Left colon (tissue), 2 donors: ENCODE results near the gene BFSP2. TPM values are rescaled to one million over a fixed set of nuclear protein-coding genes. Genes with fewer than 3 reads are reported as not detected.

Source experiments
- ATAC-seq: fragments of 200-7000 bp; cut with Tn5 transposase; one replicate; pipeline ENCODE4 v1.9.1; 2020; ENCODE audit warnings: mild to moderate bottlenecking, moderate library complexity
- DNase-seq, 2 donors: peaks; one replicate each; pipeline ENCODE4 v3.0.0-alpha.2; 2020
- intact Hi-C, 2 donors: fragments of 100-400 bp; cut with DNase I in 1 of 2; cut with micrococcal nuclease in 1 of 2; formaldehyde crosslinking; loops; one replicate each; pipeline versions ENCODE4 v1.11.2 to v1.14.0; 2022; cut with DNase I, micrococcal nuclease
- total RNA-seq, 2 donors: library from RNA; stranded (reverse); fragmentation: NEBNext Ultra II Directional; extraction: Animal tissue kit (Norgen Biotek cat#: 25700); gene quantifications; one replicate each; pipeline ENCODE4 v1.2.1, GENCODE V29; 2021
- donor health status: DM: no; HTN: no; CAD: no.
- donor health status: DM: yes; HTN: yes; CAD: no.

BFSP2 gene
- total RNA-seq, 2 donors from 2014 or later = not detected

DNA sequence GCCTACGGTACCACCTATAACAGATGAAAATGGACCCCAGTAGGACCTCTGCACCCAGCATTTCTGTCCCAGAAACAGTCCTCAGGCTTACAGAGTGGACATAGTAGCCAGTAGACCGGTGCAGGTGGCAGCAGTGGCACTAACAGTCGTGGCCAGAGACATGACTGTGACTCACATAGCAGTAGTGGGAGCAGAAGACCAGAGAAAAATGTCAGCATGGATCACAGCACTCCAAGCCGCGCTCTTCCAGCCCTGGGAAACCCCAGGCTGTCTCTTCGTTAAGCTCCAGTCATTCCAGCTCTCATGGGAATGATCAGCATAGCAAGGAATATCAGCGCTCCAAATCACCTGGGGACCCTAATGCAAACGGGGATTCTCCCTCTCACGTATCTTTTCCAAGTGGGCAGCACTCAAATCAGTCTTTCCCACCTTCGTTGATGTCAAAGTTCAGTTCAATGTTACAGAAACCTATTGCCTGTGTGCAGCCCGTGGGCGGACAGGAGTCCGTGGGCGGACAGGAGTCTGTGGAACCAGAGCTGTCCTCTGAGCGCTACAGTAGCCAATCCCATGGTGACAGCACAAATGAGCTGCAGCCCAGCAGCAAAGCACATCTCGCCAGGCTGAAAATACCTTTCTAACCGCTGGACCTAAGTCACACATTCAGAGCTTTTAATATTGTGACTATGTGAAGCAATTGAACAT is 10.5 kb downstream of the BFSP2 start:
- DNase-seq (no peak), ATAC-seq (no peak)
- intact Hi-C loops = no loop called here

DNA sequence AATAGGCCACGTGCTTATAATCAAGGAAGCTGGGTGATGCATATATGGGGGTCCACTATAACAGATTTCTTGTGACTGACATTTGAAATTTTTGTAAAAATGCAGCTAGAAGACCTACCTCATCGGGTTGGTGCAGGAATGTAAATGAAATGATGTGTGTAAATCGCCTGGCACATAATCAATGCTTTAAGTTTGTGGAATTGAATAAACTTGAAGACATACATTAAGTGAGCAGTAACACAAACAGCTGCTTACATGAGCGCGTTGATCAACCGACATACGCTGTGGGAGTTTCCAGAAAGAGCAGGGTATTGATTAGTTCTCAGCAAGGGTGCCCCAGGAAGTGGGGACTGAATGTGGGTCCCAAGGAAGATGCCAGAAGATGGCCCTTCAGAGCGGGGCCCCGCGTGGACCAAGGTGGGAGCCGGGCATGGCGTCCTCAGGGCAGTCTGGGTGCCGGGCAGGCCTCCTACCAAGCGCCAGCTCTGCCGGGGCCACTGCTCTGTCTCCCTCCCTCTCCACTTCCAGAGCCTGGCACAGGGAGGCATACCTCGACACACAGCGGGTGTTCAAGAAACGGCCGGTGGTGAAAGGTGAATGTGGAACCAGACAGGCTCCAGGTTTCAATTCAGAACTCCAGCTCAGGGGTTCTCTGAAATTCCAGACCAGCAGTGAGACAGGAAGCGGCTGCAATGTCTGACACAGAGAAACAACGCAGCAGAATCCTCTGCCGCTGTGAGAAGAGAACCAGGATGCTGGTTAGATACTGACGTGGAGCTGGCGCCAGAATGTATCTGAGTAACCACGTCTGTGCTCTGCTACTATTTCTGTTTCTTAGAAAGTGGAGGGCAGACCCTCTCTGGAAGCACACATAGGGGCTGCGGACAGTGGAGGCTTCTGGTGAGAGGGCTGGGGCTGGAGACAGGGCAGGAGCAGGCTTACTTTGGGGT is 12.6 kb downstream of the BFSP2 start:
- ATAC-seq = no peak
- DNase-seq = no peak
- intact Hi-C loops = no loop called here

DNA sequence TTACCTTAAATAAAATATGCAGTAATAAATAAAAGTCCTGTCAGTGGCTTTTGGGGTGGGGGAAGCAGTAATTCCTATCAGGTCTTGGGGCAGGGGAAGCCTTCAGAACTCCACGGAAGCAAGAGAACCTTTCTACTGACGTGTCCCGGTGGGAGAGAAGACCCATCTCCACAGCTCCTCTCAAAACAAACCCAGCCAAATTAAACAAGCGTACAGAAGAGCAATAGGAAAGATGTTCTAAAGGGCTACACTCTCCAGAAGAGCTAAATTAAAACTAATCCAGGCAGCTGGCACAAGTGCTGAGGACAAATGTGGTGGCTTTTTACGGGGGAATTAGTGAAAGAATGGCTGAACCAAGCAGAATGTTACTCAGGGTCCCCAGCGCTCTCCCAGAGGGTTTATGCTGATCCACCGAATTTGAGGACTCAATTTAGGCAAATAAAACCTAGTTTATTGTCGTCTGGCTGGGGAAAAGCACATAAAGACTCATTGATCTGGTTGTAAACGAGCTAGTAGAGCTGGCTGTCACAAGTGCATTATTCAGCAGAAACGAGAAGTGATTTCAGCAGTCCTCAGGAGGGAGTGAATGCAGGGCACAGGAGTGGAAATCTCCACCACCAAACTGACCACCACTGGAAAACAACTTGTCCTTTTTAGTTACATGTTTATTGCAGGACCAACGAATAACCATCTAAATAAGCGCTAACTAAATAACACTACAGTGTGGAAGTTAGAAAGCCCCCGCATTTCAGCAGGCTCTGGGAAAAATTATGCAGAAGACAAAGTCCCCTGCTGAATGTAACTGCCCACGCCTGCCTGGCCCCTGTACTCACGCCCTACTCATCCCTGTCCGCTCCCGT is 13.5 kb downstream of the BFSP2 start:
- DNase-seq (no peak), ATAC-seq (peak; percentile 69)
- intact Hi-C loops = no loop called here

DNA sequence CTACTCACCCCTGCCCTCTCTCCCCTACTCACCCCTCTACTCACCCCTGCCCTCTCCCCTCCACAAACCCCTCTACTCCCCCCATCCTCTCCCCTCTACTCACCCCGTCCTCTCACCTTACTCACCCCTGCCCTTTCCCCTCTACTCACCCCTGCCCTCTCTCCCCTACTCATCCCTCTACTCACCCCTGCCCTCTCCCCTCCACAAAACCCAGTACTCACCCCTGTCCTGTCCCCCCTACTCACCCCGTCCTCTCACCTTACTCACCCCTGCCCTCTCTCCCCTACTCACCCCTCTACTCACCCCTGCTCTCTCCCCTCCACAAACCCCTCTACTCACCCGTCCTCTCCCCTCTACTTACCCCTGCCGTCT is 14.2 kb downstream of the BFSP2 start:
- ATAC-seq = no peak
- intact Hi-C loops = no loop called here
- DNase-seq = no peak

DNA sequence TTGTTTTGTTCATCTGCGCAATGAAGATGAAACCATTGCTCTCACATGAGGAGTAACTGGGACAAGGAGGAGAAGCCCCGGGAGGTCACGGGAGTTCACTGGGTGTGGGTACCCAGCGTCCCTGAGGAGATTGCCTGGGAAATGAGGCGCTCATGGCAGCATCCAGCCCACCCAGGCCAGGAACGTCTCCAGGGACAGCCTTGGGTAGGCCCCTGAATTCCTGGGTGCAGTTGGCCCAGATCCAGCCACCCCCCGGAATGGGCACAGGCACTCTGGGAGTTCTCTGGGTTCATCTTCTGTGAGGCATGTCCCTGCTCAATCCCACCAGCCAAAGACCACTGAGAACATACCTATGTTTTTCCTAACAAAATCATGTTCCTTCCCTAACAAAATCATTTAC is 18.5 kb downstream of the BFSP2 start:
- no peak for DNase-seq
- intact Hi-C loops = no loop called here
- no peak for ATAC-seq

DNA sequence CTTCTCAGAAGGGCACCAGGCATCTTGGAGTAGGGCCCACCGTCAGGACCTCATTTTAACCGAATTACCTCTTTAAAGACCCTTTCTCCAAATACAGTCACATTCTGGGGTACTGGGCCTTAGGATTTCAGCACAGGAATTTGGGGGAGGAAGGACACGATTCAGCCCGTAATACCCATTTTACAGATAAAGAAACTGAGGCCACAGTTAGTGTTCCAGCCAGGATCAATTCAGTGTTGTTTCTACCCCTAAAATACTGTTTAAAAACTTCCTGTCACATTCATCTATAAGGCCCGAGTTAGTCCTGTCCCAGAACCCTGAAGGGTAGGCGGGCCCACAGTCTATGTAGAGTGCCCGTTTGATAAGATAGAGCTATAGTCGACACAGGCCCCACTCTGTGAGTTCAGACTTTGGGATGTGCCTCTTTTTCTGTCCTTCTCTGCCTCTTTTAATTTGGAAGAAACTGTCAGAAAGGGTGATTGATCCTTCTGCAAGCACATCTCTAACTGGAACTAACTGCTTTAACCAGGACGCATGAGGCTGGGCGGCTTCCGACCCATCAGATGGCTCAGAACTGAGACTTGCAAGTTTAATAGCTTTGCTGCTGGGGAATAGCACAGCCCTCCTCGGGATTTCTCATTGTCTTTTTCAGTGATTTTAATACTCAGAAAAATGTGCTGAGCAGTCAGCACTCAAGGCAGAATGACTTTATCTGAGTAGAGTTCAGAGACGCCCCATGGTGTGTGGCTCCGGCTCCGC is 19.5 kb downstream of the BFSP2 start:
- ATAC-seq (no peak), DNase-seq (no peak)
- intact Hi-C loops = no loop called here

DNA sequence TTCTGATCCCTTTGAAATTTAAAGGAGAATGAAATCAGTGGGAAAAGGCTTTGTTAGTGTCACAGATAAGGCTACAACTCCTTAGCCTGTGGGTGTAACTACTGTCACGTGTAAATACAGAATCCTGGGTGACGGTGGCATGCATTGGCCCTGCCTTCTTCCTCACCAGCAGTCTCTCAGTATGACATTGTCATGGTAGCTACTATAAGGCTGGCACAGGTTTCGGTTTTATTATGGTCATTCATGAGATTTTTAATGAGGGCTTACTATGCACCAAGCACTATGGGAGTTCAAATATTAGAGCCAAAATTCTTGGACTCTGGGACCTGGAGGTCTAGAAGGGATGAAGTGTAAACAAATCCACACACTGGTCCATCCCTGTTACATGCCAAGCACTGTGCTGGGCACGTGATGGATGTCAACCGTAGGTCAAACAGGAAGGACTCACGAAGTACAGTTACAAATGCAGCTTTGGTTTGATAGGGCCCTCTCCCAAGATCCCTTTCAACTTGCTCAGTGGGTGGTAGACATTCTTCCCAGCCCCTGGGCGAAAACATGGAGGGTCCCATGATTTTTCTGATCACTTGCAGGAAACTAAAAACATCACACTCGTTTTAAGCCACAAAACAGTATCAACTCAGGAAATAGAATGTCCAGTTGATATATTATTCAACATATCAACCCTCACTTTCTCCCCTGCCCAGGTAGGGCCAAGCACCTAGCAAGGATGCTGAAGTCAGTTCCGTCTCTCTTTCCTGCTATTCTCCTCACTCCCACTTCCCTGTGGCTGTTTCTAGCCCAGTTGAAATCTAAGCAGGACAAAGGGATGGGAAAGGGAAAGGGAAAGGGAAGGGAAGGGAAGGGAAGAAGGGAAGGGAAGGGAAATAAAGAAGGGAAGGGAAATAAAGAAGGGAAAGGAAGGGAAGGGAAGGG is 25.3 kb downstream of the BFSP2 start:
- ATAC-seq = peak; percentile 23
- DNase-seq = no peak
- intact Hi-C loops = no loop called here

DNA sequence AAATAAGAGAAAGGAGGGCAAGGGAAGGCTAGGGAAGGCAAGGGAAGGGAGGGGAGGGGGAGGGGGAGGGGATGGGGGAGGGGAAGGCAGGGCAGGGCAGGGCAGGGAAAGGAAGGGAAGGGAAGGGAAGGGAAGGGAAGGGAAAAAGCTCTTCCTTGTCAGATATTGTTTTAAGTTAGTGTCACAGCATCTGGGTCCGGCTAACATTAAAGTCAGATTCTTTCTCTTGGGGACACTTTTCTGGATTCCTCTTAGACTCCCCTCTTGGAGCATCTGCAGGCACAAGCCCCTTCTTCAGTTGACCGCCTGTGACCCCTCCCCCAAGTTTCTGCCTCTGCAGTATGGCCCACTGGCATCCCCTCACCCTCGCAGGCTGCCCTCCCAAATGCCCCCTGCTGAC is 26.0 kb downstream of the BFSP2 start:
- no peak for DNase-seq
- intact Hi-C loops = no loop called here
- no peak for ATAC-seq

DNA sequence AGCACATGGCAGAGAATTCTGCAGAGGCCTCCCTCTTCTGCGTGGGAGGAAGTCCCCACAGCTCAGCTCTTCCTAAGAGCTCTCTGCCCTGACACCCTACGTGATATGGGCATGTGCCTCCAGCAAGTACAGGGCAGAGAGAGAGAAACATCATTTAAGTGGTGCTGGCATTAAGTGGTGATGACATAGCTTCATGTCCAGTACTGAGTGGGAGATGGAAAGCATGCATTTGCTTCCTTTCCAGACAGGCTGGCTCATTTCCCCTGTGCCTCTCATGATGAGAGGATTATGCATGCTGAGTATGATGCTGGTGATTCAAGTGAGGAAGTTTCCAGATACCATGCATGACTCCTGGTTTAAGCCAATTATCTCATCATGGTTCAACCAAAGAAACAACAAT is 26.9 kb downstream of the BFSP2 start:
- no peak for ATAC-seq
- intact Hi-C loops = no loop called here

DNA sequence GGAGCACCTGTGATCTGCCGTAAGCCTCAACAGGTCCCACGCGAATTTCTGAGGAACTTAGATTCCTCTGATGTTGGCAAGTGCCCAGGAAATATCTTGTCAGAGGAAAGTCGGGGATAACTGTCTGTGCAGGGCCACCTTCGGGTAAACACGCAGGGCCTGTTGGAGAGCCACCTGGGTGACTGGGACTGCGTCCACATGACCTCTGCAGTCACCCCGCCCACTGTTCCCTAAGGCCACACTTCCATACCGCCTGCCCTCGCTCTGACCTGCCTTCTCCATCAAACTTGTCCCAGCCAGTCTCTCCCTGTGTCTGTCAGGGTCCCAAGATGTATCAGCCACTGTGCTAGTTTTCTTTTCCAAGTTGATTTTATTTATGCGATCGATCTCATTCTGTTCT is 28.7 kb downstream of the BFSP2 start:
- no peak for ATAC-seq
- DNase-seq = no peak
- intact Hi-C loops = no loop called here

More for the DNA sequence above, 26.9 kb downstream of the BFSP2 start:
- no peak for DNase-seq

DNA sequence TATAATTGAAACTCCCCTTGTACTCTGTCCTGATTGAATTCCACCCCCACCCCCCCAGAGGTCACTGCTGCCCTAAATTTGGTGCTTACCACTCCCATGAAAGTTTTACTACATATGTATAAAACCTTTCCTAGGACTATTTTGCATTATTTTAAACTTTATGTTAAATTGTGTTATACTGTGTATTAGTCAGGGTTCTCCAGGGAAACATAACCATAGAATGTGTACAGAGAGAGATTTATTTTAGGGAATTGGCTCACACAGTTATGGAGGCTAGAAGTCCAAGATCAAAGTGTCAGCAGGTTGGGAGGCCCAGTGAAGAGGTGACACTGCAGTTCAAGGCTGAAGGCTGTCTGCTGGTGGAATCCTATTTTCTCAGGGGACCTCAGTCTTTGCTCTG is 29.2 kb downstream of the BFSP2 start:
- ATAC-seq (no peak), DNase-seq (no peak)
- intact Hi-C loops = no loop called here

DNA sequence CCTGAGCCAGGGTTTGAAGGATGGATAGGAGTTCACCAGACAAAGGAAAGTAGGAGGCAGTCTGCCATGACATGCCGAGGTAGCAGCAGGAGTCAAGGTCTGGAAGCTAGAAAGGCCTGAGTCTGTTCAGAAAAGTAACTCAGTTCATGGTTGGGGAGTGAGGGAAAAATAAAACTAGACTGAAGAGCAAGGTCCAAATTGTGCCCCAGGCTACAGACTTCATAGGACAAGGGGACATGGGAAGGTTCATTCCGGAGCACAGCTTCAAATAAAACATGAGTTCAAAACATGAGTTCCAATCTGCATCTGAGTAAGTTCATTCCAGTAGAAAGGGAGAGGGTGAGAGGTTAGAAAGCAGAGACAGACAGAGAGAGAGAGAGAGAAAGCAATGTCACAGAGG is 39.7 kb downstream of the BFSP2 start:
- ATAC-seq = no peak
- no peak for DNase-seq
- intact Hi-C loops = no loop called here

DNA sequence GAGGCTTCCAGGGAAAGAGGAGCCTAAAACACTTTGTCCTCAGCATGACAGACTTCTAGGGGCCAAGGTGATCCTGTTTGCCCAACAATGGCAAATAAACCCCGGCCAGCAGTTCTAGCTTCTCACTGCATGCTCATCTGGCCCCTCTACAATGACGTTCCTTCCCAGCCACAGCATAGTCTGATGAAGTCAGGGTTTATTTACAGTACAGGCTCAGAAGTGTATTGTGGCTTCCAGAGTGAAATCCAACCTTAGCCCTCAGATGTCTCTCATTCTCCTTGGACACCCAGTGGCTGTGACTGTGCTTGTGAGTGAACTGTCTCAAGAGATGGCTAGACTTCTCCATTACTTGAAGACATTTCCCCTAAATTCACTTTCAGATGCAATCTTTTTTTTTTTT is 40.8 kb downstream of the BFSP2 start:
- DNase-seq = no peak
- intact Hi-C loops = no loop called here
- no peak for ATAC-seq

DNA sequence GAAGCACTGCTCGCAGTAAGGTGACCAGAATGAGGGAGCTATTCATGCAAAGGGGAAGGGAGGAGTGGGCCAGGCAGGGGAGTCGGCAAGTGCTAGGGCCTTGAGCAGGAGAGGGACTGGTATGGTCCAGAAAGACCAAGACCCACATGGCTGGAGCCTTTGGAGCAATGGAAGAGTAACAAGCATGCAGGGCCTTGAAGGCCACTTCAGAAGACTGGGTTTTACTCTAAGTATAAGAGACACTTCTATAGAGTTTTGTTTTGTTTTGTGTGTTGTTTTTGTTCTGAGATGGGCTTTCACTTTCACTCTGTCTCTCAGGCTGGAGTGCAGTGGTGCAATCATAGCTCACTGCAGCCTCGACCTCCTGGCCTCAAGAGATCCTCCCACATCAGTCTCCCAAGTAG is 42.0 kb downstream of the BFSP2 start:
- ATAC-seq (no peak), DNase-seq (no peak)
- intact Hi-C loops = no loop called here

DNA sequence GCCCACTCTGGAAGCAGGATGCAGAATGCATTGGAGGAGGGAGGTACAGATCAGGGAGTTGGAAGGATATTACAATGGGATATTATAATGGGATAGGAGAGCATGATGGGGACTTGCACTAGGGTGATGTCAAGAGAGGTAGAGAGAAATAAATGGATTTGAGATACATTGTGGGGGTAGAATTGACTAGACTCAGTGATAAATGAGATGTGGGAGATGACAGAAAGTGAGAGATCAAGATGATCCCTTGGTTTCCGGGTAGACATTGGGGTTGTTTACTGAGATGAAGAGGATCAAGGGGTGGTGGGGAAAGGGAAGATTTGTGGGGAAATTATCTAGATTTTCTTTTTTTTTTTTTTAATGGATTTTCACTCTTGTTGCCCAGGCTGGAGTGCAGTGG is 42.7 kb downstream of the BFSP2 start:
- ATAC-seq = no peak
- no peak for DNase-seq
- intact Hi-C loops = no loop called here

DNA sequence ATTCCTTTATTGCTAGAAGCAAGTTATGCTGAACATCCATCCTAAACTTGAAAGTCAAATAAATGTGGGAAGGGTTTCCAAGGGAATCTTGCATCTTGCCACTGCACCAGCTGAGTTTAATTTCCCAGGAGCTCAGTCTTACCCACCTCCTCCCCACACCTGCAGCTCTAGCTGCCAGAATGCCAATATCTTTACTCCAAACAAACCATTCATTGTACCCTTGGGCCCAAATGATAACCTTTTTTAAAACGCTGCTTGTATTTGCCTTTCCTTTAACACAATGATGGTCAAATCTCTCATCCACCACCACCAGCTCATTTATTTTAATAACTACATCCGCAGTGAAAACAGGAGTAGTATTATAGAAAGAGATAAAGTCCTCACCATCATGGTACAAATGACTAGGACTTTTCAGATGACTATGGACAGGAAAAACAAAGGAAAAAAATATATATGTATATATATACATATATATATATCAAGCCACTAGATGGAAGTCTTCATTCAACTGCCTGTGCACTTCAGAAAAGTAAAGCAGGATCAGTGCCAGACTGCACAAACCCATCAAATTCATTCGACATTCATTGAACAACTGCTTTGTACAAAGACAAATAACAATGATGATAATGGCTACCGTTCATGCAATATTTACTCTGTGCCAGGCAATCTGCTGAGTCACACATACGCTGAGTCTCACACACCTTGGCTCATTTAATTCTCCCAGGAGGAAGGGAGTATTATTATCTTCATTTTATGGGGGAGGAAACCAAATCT is 44.0 kb downstream of the BFSP2 start:
- ATAC-seq (peak; percentile 94), DNase-seq (peak in 1 of 2 donors; percentile 42)
- intact Hi-C loops = no loop called here

DNA sequence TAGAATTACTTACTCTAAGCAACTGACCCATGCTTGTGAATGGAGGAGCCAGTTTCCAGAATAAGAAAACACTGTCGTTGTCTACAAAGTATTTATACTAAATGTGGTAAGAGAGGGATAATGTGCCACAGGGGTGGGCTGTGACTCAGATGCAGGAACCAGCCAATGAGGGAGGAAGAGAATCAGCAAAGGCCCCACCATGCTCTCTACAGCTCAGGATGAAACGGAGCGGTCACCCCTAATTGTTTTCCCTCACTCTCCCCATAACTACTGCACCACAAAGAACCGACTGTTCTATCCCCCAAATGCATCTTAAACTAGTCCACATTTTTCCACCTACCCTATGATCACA is 44.5 kb downstream of the BFSP2 start:
- peak; percentile 3 for ATAC-seq
- intact Hi-C loops = no loop called here
- no peak for DNase-seq
